Measurements from ENCODE around the gene SCAMP3. TPM values are rescaled to one million over a fixed set of nuclear protein-coding genes. Genes with fewer than 3 reads are reported as not detected.
"Not testable (repeated sequence)": the region's sequence is repeated elsewhere in the genome, so short reads cannot be mapped to it uniquely, and the experiment has no call there.

SCAMP3 gene
- total RNA-seq, 3 donors from 2014 or later = 193 to 214 (median 208) TPM

DNA sequence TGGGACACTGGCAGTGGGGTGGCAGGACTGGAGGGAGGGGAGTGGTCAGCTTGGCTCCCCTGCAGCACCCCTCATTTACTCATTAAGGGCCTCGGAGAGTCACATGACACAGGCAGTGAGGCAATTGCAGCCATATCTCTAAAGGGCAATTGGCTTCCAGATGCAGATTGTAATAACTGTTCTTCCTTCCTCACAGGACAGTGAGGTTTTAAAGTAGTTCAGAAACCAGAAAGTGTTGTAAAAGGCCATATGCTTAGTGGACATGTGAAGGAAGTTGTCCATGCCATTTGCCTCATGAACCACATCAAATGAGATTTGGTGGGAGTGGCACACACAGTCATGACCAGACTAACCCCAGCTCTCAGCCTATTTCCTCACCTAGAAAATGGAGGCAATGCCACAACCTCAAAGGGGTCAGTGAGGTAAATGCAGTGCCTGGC lies 42.5 kb downstream of the SCAMP3 start:
- no peaks in the 10 kb centered on the region for H3K9me3 Mint-ChIP-seq
- H3K27me3 Mint-ChIP-seq (ENCODE audit: low read depth) = no peaks in the 10 kb centered on the region
- peaks cover 29% of the 10 kb centered on the region for H3K4me1 Mint-ChIP-seq (ENCODE audit: low read depth)
- H3K36me3 Mint-ChIP-seq (ENCODE audit: insufficient read depth) = peaks cover 4% of the 10 kb centered on the region
- H3K4me3 Mint-ChIP-seq = no peak overlapping the region
- ATAC-seq (peak in 1 of 2 donors; percentile 36), DNase-seq (no peak)

DNA sequence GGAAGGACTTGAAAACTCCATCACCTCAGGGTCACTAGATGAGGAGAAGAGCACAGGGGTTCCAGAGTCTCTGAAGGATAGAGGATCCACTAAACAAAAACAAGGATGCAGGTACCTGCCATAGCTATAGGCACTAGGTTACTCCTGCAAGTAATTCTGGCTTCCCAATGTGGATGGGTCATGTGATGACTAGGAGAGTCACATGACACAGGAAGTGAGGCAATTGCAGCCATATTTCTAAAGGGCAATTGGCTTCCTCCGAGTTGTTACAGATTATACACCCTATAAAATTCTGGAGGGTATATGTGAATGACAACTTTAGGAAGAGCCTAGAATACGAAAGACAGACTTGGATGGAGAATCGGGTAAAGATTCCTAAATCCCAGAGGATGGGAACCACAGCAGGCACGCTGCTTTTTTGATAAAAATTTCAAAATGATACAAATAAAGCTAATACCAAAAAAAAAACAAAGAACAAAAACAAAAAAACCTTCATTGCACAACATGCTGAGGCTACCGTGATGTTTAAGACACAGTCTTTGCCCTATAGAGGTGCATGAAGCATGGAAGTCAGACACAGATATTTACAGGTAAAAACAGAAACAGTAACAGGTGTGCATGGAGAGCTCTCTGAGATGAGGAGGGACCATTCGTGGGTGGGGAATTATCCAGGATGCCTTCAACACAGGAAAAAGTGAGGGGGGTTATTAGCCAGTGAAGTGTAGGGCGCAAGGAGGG lies 43.1 kb downstream of the SCAMP3 start:
- Mint-ChIP-seq H3K27me3 (ENCODE audit: low read depth) (no peaks in the 10 kb centered on the region), H3K4me3 (no peak overlapping the region), H3K36me3 (ENCODE audit: insufficient read depth) (peaks cover 4% of the 10 kb centered on the region), H3K4me1 (ENCODE audit: low read depth) (peaks cover 29% of the 10 kb centered on the region), H3K9me3 (no peaks in the 10 kb centered on the region)
- DNase-seq (no peak), ATAC-seq (peak in 1 of 2 donors; percentile 9)

GRCh38 chr1:155214702-155215101 lies 47.5 kb downstream of the SCAMP3 start:
- not testable (repeated sequence) for H3K27me3 Mint-ChIP-seq (ENCODE audit: low read depth); H3K9me3 Mint-ChIP-seq; DNase-seq; H3K4me3 Mint-ChIP-seq
- H3K4me1 Mint-ChIP-seq (ENCODE audit: low read depth) = peaks cover 24% of the 10 kb centered on the region
- H3K36me3 Mint-ChIP-seq (ENCODE audit: insufficient read depth) = peaks cover 12% of the 10 kb centered on the region
- ATAC-seq = peak; percentile 20 to 23

- DNase-seq; H3K27me3 Mint-ChIP-seq (ENCODE audit: low read depth); H3K9me3 Mint-ChIP-seq; H3K4me3 Mint-ChIP-seq; ATAC-seq: not testable (repeated sequence)
- H3K36me3 Mint-ChIP-seq (ENCODE audit: insufficient read depth) = peaks cover 12% of the 10 kb centered on the region
- peaks cover 30% of the 10 kb centered on the region for H3K4me1 Mint-ChIP-seq (ENCODE audit: low read depth)
These were observed 50.1 kb downstream of the SCAMP3 start for GRCh38 chr1:155212051-155212440.

DNA sequence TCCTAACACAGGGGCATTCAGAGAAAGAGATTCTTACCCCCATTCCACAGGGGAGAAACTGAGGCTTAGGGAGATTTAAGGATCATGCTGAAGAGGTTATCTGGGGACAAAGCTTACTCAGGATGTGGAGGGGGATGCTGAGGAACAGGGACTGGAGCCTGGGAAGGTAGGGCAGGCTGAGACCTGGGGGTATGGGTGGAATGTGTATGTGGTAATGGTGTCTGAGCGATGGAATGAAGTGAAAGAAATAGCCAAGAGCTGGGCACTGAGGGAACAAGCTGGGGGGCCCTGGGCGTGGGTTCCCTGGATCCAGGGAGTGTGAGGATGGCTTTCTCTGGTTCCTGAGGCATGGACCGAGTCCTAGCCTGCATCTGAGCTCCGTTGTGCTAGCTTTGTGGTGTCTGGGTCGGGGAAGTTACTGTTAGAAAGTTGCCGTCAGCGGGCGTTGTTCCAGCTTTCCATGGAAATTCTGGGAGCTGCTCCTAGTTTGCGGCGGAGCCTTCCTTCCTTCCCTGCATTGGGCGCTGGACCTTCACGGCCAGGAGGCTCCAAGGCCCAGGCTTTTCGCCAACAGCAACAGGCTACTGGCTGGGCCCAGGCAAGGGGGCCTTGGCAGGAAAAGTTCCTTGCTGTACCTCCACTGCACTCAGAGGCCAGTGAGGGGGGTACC lies 50.6 kb downstream of the SCAMP3 start:
- peaks cover 12% of the 10 kb centered on the region for H3K36me3 Mint-ChIP-seq (ENCODE audit: insufficient read depth)
- not testable (repeated sequence) for DNase-seq; H3K9me3 Mint-ChIP-seq; H3K4me3 Mint-ChIP-seq; ATAC-seq; H3K27me3 Mint-ChIP-seq (ENCODE audit: low read depth)
- H3K4me1 Mint-ChIP-seq (ENCODE audit: low read depth) = peaks cover 34% of the 10 kb centered on the region

DNA sequence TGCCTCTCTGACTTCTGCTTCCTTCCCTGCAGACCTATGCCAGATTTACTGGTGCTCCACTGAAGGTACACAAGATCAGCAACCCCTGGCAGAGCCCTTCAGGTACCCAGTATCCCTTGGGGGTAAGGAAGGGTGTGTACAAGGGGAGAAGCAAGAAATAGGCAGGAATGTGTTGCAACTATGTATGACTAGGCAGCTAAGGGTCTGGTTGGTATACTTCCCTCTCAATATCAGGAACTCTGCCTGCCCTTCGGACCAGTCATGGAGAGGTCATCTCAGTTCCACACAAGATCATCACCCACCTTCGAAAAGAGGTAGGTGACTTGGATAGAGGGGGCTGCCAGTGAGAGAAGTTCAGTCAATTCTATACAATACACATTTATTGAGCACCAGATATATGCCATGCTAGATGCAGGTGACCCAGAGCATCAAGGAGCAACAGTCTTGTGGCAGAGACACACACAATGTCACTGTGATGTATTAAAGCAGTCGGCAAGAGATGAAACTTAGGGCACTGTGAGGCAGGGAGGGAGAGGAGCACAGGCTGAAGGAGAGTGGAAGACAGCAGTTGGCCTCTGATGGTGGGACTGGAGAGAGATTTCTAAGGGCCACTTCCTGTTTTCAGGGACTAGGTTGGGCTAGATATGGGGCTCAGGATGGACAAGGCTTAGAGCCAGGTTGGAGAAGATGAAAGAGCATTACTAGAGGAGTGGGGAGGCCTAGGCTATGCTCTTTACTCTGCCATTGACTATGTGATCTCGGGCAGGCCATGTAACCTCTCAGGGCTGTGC lies 51.7 kb downstream of the SCAMP3 start:
- H3K9me3 Mint-ChIP-seq = no peaks in the 10 kb centered on the region
- peaks cover 32% of the 10 kb centered on the region for H3K4me1 Mint-ChIP-seq (ENCODE audit: low read depth)
- H3K27me3 Mint-ChIP-seq (ENCODE audit: low read depth) = no peaks in the 10 kb centered on the region
- peak overlapping the region; percentile 91 for H3K4me3 Mint-ChIP-seq
- ATAC-seq = no peak
- no peak for DNase-seq
- peaks cover 11% of the 10 kb centered on the region for H3K36me3 Mint-ChIP-seq (ENCODE audit: insufficient read depth)

DNA sequence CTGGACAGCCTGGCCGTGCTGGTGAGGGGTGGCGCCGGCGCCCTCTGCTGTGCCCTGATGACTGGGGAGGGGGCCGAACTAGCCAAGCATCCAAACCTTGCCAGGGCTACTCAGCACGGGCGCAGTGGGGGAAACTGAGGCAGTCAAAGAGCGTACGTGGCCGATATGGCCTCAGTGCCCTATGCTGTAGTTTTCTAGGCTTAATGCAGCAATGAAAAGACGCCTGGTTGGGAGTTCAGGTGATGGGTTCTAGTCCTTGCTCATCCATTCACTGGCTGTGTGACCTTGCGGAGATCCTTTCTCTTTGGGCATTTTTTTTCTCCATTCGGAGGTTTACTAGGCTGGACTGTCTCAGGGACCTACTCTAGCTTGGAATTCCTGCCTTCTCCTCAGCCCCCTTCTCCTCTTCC lies 52.8 kb downstream of the SCAMP3 start:
- DNase-seq (no peak), ATAC-seq (no peak)
- Mint-ChIP-seq H3K9me3 (no peaks in the 10 kb centered on the region), H3K36me3 (ENCODE audit: insufficient read depth) (peaks cover 8% of the 10 kb centered on the region), H3K4me1 (ENCODE audit: low read depth) (peaks cover 24% of the 10 kb centered on the region), H3K4me3 (peak overlapping the region; percentile 91), H3K27me3 (ENCODE audit: low read depth) (no peaks in the 10 kb centered on the region)

DNA sequence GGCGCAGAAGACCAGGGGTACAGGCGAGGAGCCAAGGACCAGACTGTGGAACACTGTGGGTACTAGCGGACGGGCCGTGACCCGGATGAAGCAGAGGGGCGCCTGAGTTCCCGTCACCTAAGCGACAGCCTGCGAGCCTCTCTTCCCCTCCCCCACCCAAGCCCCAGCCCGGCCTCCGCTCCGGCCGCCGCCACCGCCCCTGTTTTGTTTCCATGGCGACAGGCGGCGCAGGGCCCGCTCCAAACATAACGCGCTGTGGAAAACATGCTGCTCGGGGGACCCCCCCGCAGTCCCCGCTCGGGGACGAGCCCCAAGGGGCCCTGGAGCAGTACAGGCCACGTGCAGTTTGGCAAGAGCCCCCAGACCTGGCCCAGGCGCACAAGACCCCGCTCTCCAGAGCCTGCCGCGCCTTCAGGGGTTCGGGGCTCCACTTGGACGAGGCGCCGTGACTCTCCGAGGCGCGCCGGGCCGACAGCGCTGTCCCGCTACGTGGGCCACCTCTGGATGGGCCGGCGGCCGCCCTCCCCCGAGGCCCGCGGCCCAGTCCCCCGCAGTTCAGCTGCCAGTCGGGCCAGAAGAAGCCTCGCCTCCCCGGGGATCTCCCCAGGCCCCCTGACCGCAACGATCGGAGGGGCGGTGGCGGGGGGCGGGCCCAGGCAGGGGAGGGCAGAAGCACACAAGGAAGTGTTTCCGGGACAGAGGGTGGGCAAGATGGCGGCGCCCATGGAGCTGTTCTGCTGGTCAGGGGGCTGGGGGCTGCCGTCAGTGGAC lies 53.4 kb downstream of the SCAMP3 start, which contains the start of gene MTX1:
Gene MTX1 (plus strand): TSS at position 155 of the 771 bp plus-strand sequence. CDS start 110 bp downstream, at position 265.
- ATAC-seq (peak; percentile 89 to 92), DNase-seq (peak; percentile 82)
- no peaks in the 10 kb centered on the region for H3K27me3 Mint-ChIP-seq (ENCODE audit: low read depth)
- no peaks in the 10 kb centered on the region for H3K9me3 Mint-ChIP-seq
- peak within 1 kb of the TSS; percentile 91 for H3K4me3 Mint-ChIP-seq
- peaks cover 8% of the 10 kb centered on the region for H3K36me3 Mint-ChIP-seq (ENCODE audit: insufficient read depth)
- H3K4me1 Mint-ChIP-seq (ENCODE audit: low read depth) = peaks cover 24% of the 10 kb centered on the region

DNA sequence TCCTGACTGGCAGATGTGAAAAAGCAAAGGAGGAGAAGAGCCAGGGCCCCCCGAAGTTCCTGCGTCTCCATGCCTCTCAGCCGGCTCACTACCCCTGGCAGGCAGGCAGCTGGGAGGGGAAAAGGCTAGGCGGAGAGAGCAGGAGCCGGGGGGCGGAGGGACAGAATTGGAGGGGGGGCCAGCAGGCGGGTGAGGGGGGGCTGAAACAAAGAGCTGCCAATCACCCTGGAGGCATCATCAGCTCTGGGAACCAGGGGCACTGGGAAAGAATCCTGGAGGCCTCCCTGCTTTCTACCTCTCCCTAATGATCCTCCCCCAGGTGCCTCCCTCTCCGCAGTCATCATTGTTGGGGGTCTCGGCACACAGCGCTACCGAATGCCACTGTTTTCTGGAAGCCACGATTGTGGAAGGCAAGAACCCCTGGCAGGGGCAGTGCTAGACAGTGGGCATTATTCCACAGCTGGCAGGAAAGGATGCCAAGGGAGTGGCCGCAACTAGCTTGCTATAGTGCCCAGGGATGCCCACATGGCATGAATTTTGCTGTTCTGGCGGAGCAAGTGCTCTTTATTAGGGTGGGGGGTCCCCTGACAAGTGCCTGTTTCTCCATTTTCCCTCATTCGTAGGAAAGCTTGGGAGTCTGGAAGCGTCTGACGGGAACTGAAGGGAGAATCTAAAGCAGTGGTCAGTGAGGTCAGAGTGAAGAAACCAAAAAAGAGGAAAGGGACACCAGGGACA lies 54.2 kb downstream of the SCAMP3 start, which contains the start of gene THBS3:
Gene THBS3 (minus strand): TSS at position 92 of the 735 bp plus-strand sequence. CDS start 21 bp downstream, at position 71.
- Mint-ChIP-seq H3K27me3 (ENCODE audit: low read depth) (no peaks in the 10 kb centered on the region), H3K36me3 (ENCODE audit: insufficient read depth) (peaks cover 8% of the 10 kb centered on the region), H3K4me1 (ENCODE audit: low read depth) (peaks cover 24% of the 10 kb centered on the region), H3K9me3 (no peaks in the 10 kb centered on the region), H3K4me3 (peak within 1 kb of the TSS; percentile 91)
- no peak for ATAC-seq
- DNase-seq = no peak

GRCh38 chr1:155206891-155207805 lies 55.0 kb downstream of the SCAMP3 start:
- Mint-ChIP-seq H3K4me1 (ENCODE audit: low read depth) (peaks cover 24% of the 10 kb centered on the region), H3K27me3 (ENCODE audit: low read depth) (no peaks in the 10 kb centered on the region), H3K9me3 (no peaks in the 10 kb centered on the region), H3K4me3 (peak overlapping the region; percentile 55), H3K36me3 (ENCODE audit: insufficient read depth) (peaks cover 8% of the 10 kb centered on the region)
- DNase-seq (peak; percentile 93), ATAC-seq (peak; percentile 48 to 54)

Measured in activated T-cell treated with anti-CD3 and anti-CD28 coated beads, Interleukin-2, amount 50 U/mL, for 4 hours (primary cell).